ENCODE results near the gene ERC2.

- TF ChIP-seq TAF1 (IDR thresholded peaks at IDR 0.05; ENCODE audit: borderline replicate concordance, low read depth, low read length) (no peak), POLR2AphosphoS5 (IDR thresholded peaks at IDR 0.05; ENCODE audit: low read depth, low read length) (no peak), POLR2A (IDR thresholded peaks at IDR 0.05; ENCODE audit: low read depth, low read length) (no peak)
These were observed 973.3 kb downstream of the ERC2 start for GRCh38 chr3:55494976-55495375.

All from GM12892 (cell line).